HepG2 (cell line): ENCODE results near the gene RPLP2. TPM values are rescaled to one million over a fixed set of nuclear protein-coding genes. Genes with fewer than 3 reads are reported as not detected.

Experiments used
- AGO2 ChIP-seq: fragments of 200-400 bp; formaldehyde crosslinking; optimal IDR thresholded peaks from 2 replicates; pipeline ENCODE3; 2017; ENCODE audit warnings: mild to moderate bottlenecking, low read depth, low read length, moderate library complexity
- CBX5 ChIP-seq: sonication (generic); formaldehyde crosslinking; IDR thresholded peaks from 2 replicates; pipeline ENCODE4 v1.4.0; 2020; ENCODE audit warnings: missing genetic modification reagents, borderline replicate concordance
- CHD4 ChIP-seq: fragments of 200-600 bp; sonication (generic); IDR thresholded peaks from 2 replicates; pipeline ENCODE4 v1.7.0; 2017; ENCODE audit warnings: mild to moderate bottlenecking, low read length, borderline replicate concordance
- CREBL2 ChIP-seq: sonication (generic); formaldehyde crosslinking; IDR thresholded peaks from 2 replicates; pipeline ENCODE4 v1.8.1; 2023; ENCODE audit warnings: missing genetic modification reagents, mild to moderate bottlenecking, borderline replicate concordance
- HHEX ChIP-seq: IDR thresholded peaks from 2 replicates; pipeline ENCODE4 v1.6.1; 2016; ENCODE audit warnings: control low read depth
- HNF1B ChIP-seq: sonication (generic); formaldehyde crosslinking; IDR thresholded peaks from 2 replicates; pipeline ENCODE4 v1.5.1; 2020; ENCODE audit warnings: mild to moderate bottlenecking, moderate library complexity, missing genetic modification reagents
- HNF4A ChIP-seq: sonication (generic); formaldehyde crosslinking; IDR thresholded peaks from 2 replicates; pipeline ENCODE4 v1.4.0; 2020; ENCODE audit warnings: missing genetic modification reagents
- KMT2B ChIP-seq: IDR thresholded peaks from 2 replicates; pipeline ENCODE4 v1.6.1; 2016; ENCODE audit warnings: missing genetic modification reagents, missing compliant biosample characterization
- NFATC3 ChIP-seq: sonication (generic); formaldehyde crosslinking; IDR thresholded peaks from 2 replicates; pipeline ENCODE4 v1.5.1; 2020; ENCODE audit warnings: mild to moderate bottlenecking, missing genetic modification reagents
- PCBP1 ChIP-seq: fragments of 200-400 bp; formaldehyde crosslinking; IDR thresholded peaks from 2 replicates; pipeline ENCODE4 v1.6.1; 2017; ENCODE audit warnings: mild to moderate bottlenecking, low read depth, low read length, borderline replicate concordance
- PTBP1 ChIP-seq: fragments of 200-400 bp; formaldehyde crosslinking; IDR thresholded peaks from 2 replicates; pipeline ENCODE4 v1.6.1; 2018; ENCODE audit warnings: low read length, low read depth; ENCODE audit not compliant: poor library complexity, severe bottlenecking
- RFXANK ChIP-seq: IDR thresholded peaks from 2 replicates; pipeline ENCODE4 v1.6.1; 2016
- SIN3A ChIP-seq: IDR thresholded peaks from 2 replicates; pipeline ENCODE4 v1.6.1; 2011; ENCODE audit warnings: low read depth, mild to moderate bottlenecking, control low read depth, low read length, borderline replicate concordance
- TBX3 ChIP-seq: fragments of 450-650 bp; IDR thresholded peaks from 2 replicates; pipeline ENCODE4 v1.6.1; 2017; ENCODE audit warnings: antibody characterized with exemption, mild to moderate bottlenecking, inconsistent platforms, borderline replicate concordance
- TFAP4 ChIP-seq: sonication (generic); IDR thresholded peaks from 2 replicates; pipeline ENCODE4 v1.6.1; 2016; ENCODE audit warnings: low read depth, borderline replicate concordance
- THAP11 ChIP-seq: IDR thresholded peaks from 2 replicates; pipeline ENCODE4 v1.6.1; 2016; ENCODE audit warnings: missing biosample characterization, missing genetic modification reagents
- ZNF296 ChIP-seq: sonication (generic); formaldehyde crosslinking; conservative IDR thresholded peaks from 2 replicates; pipeline ENCODE4 v1.5.0; 2020; ENCODE audit warnings: mild to moderate bottlenecking, missing genetic modification reagents
- ZNF780A ChIP-seq: sonication (generic); formaldehyde crosslinking; IDR thresholded peaks from 2 replicates; pipeline ENCODE4 v1.8.0; 2022; ENCODE audit warnings: mild to moderate bottlenecking, missing genetic modification reagents, moderate library complexity
- ZNF83 ChIP-seq: sonication (generic); formaldehyde crosslinking; IDR thresholded peaks from 2 replicates; pipeline ENCODE4 v1.4.0; 2020; ENCODE audit warnings: missing genetic modification reagents, mild to moderate bottlenecking, borderline replicate concordance
- polyA plus RNA-seq, 8 experiments: library from polyadenylated mRNA; depleted of rRNA in 3 of 8; stranded (reverse) in 7 of 8; unstranded in 1 of 8; fragments of >200 nt; fragmentation: Illumina TruSeq in 4 of 8; extraction: Trizol in 4 of 8; gene quantifications; 2 replicates each; pipeline versions ENCODE4 v1.2.1 to v1.2.3, GENCODE V29; 2011 to 2016; ENCODE audit warnings: low read depth in 4 of 8, missing spikeins in 1 of 8, mixed read lengths in 1 of 8; ENCODE audit not compliant: insufficient read depth in 1 of 8
- total RNA-seq, 5 experiments: library from RNA; depleted of rRNA; stranded (reverse); fragments of >200 nt; fragmentation: Illumina TruSeq; extraction: Trizol; gene quantifications; 2 replicates each; pipeline ENCODE4 v1.2.3, GENCODE V29; 2016; ENCODE audit warnings: low read depth in 1 of 5
- TF ChIP-seq, protein P1 (sequence below): IDR thresholded peaks from 2 replicates; pipeline ENCODE4 v1.6.1; 2016; ENCODE audit warnings: missing compliant biosample characterization, missing genetic modification reagents, borderline replicate concordance
- TF ChIP-seq, protein P2 (sequence below): sonication (generic); formaldehyde crosslinking; IDR thresholded peaks from 2 replicates; pipeline ENCODE4 v1.4.0; 2020; ENCODE audit warnings: missing genetic modification reagents
- TF ChIP-seq, protein P3 (sequence below): sonication (generic); formaldehyde crosslinking; IDR thresholded peaks from 2 replicates; pipeline ENCODE4 v1.4.0; 2020; ENCODE audit warnings: mild to moderate bottlenecking, missing genetic modification reagents

Gene RPLP2
- total and polyA plus RNA-seq, 2 of the 13 experiments (the other 11 are each of a cell fraction or from before 2014, with no cell fraction given), result 978 to 2,106 TPM

GRCh38 chr11:777288-778255 is 32.2 kb upstream of the RPLP2 start, which contains the start of gene GATD1 (continued):
- no peak for TF ChIP-seq ZNF780A
- TF ChIP-seq, protein P1, sequence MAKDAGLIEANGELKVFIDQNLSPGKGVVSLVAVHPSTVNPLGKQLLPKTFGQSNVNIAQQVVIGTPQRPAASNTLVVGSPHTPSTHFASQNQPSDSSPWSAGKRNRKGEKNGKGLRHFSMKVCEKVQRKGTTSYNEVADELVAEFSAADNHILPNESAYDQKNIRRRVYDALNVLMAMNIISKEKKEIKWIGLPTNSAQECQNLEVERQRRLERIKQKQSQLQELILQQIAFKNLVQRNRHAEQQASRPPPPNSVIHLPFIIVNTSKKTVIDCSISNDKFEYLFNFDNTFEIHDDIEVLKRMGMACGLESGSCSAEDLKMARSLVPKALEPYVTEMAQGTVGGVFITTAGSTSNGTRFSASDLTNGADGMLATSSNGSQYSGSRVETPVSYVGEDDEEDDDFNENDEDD (CRISPR knock-in tag), result peak; percentile 55; the same call in 1 of the 2 replicates
- no peak for TF ChIP-seq CBX5 (CRISPR knock-in tag)
- TF ChIP-seq, protein P2, sequence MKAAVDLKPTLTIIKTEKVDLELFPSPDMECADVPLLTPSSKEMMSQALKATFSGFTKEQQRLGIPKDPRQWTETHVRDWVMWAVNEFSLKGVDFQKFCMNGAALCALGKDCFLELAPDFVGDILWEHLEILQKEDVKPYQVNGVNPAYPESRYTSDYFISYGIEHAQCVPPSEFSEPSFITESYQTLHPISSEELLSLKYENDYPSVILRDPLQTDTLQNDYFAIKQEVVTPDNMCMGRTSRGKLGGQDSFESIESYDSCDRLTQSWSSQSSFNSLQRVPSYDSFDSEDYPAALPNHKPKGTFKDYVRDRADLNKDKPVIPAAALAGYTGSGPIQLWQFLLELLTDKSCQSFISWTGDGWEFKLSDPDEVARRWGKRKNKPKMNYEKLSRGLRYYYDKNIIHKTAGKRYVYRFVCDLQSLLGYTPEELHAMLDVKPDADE, result no peak
- TF ChIP-seq HNF4A (CRISPR knock-in tag), result no peak
- TF ChIP-seq, protein P3, sequence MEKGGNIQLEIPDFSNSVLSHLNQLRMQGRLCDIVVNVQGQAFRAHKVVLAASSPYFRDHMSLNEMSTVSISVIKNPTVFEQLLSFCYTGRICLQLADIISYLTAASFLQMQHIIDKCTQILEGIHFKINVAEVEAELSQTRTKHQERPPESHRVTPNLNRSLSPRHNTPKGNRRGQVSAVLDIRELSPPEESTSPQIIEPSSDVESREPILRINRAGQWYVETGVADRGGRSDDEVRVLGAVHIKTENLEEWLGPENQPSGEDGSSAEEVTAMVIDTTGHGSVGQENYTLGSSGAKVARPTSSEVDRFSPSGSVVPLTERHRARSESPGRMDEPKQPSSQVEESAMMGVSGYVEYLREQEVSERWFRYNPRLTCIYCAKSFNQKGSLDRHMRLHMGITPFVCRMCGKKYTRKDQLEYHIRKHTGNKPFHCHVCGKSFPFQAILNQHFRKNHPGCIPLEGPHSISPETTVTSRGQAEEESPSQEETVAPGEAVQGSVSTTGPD (CRISPR knock-in tag), result no peak
- no peak for TF ChIP-seq TFAP4
- TF ChIP-seq AGO2, result no peak
- TF ChIP-seq THAP11 (CRISPR knock-in tag), result no peak
- TF ChIP-seq PCBP1, result no peak
- no peak for TF ChIP-seq KMT2B
- TF ChIP-seq NFATC3 (CRISPR knock-in tag), result no peak
- TF ChIP-seq SIN3A, result peak; percentile 56; the same call in 1 of the 2 replicates
- TF ChIP-seq ZNF296 (CRISPR knock-in tag), result no peak
- no peak for TF ChIP-seq PTBP1
- no peak for TF ChIP-seq ZNF83 (CRISPR knock-in tag)
- no peak for TF ChIP-seq CREBL2 (CRISPR knock-in tag)
- TF ChIP-seq CHD4, result no peak
- TF ChIP-seq HHEX (CRISPR knock-in tag), result no peak
- no peak for TF ChIP-seq TBX3
- no peak for TF ChIP-seq RFXANK
- TF ChIP-seq HNF1B (CRISPR knock-in tag), result no peak
